CD1c-positive myeloid dendritic cell (primary cell): ENCODE data around the gene SLC22A31.
A peak's percentile ranks its signal among the peaks of the same experiment; 100 is the strongest.
"Not testable (repeated sequence)": the region's sequence is repeated elsewhere in the genome, so short reads cannot be mapped to it uniquely, and the experiment has no call there.

Experiments
- DNase-seq: peaks from one replicate; pipeline ENCODE4 v3.0.0-alpha.2; 2016; ENCODE audit errors: extremely low spot score

The SLC22A31 gene

GRCh38 chr16:89178453-89179147 lies 21.7 kb downstream of the SLC22A31 start:
- no peak for DNase-seq

GRCh38 chr16:89177501-89177900 lies 22.8 kb downstream of the SLC22A31 start:
- DNase-seq, result no peak

- no peak for DNase-seq
These were observed 23.6 kb downstream of the SLC22A31 start for GRCh38 chr16:89176717-89177116.

- no peak for DNase-seq
These were observed 24.1 kb downstream of the SLC22A31 start for GRCh38 chr16:89176147-89176690.

- no peak for DNase-seq
These were observed 24.8 kb downstream of the SLC22A31 start for GRCh38 chr16:89175280-89176146.

GRCh38 chr16:89174877-89175276 lies 25.5 kb downstream of the SLC22A31 start:
- no peak for DNase-seq

- no peak for DNase-seq
These were observed 26.1 kb downstream of the SLC22A31 start for GRCh38 chr16:89174055-89174827.

- no peak for DNase-seq
These were observed 27.0 kb downstream of the SLC22A31 start for GRCh38 chr16:89173174-89173921.

GRCh38 chr16:89172528-89173173 lies 27.7 kb downstream of the SLC22A31 start:
- DNase-seq, result no peak

GRCh38 chr16:89172171-89172527 lies 28.2 kb downstream of the SLC22A31 start:
- DNase-seq, result no peak

GRCh38 chr16:89171216-89172170 lies 28.8 kb downstream of the SLC22A31 start, which contains the start of gene CDH15:
TSS of gene CDH15 (plus strand) at chr16:89171748. CDS start at chr16:89171832, 84 bp downstream.
- DNase-seq, result peak; percentile 94

GRCh38 chr16:89170346-89171215 lies 29.8 kb downstream of the SLC22A31 start:
- DNase-seq, result no peak

GRCh38 chr16:89169778-89170177 lies 30.6 kb downstream of the SLC22A31 start:
- no peak for DNase-seq

- DNase-seq, result no peak
These were observed 31.8 kb downstream of the SLC22A31 start for GRCh38 chr16:89168381-89169189.

GRCh38 chr16:89167425-89167941 lies 32.9 kb downstream of the SLC22A31 start:
- DNase-seq, result peak; percentile 88

GRCh38 chr16:89166696-89167424 lies 33.5 kb downstream of the SLC22A31 start:
- no peak for DNase-seq

GRCh38 chr16:89165681-89165979 lies 34.7 kb downstream of the SLC22A31 start:
- DNase-seq, result not testable (repeated sequence)
